Upper lobe of left lung (tissue), 4 donors: ENCODE data around the gene DGLUCY.

Source experiments
- EP300 ChIP-seq, 4 donors: sonication (generic); formaldehyde crosslinking; IDR thresholded peaks; one replicate each; pipeline ENCODE4 v1.5.1; 2017; ENCODE audit warnings: antibody characterized with exemption in 4 of 4, control low read depth in 2 of 4
- POLR2A ChIP-seq, 4 donors: fragments of 450-650 bp; IDR thresholded peaks; one replicate each; pipeline ENCODE4 v1.5.1; 2016 to 2017; ENCODE audit warnings: antibody characterized with exemption in 4 of 4, mild to moderate bottlenecking in 2 of 4
- POLR2AphosphoS5 ChIP-seq, 2 donors: sonication (generic); formaldehyde crosslinking; IDR thresholded peaks; one replicate each; pipeline ENCODE4 v1.5.1; 2017; ENCODE audit warnings: antibody characterized with exemption in 2 of 2
- TF ChIP-seq, protein P1 (sequence below), 6 experiments: fragments of 450-650 bp in 4 of 6; fragments of 200-600 bp in 2 of 6; sonication (generic) in 2 of 6; IDR thresholded peaks; one replicate each; pipeline ENCODE4 v1.5.1; 2016 to 2019; ENCODE audit warnings: antibody characterized with exemption in 6 of 6

DNA sequence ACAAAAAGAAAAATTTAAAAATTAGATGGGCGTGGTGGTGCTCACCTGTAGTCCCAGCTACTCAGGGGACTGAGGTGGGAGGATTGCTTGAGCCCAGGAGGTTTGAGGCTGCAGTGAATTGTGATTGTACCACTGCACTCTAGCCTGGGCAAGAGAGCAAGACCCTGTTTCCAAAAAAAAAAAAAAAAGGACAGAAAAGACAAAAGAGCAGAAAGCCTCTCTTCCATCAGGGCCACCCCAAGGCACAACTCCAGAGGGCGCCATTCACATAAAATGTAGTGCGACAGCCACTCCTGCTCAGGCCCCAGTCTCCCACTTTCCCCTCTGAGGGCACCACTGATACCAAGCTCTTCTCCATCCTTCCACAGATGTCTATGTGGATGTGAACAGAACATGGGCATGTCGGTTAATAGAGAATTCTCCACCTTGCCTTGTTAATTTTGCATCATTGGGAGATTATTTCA is 41.8 kb downstream of the DGLUCY start:
- TF ChIP-seq, protein P1, sequence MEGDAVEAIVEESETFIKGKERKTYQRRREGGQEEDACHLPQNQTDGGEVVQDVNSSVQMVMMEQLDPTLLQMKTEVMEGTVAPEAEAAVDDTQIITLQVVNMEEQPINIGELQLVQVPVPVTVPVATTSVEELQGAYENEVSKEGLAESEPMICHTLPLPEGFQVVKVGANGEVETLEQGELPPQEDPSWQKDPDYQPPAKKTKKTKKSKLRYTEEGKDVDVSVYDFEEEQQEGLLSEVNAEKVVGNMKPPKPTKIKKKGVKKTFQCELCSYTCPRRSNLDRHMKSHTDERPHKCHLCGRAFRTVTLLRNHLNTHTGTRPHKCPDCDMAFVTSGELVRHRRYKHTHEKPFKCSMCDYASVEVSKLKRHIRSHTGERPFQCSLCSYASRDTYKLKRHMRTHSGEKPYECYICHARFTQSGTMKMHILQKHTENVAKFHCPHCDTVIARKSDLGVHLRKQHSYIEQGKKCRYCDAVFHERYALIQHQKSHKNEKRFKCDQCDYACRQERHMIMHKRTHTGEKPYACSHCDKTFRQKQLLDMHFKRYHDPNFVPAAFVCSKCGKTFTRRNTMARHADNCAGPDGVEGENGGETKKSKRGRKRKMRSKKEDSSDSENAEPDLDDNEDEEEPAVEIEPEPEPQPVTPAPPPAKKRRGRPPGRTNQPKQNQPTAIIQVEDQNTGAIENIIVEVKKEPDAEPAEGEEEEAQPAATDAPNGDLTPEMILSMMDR (IDR thresholded peaks at IDR 0.05), result no peak
- no peak for TF ChIP-seq POLR2A (IDR thresholded peaks at IDR 0.05)
- TF ChIP-seq POLR2AphosphoS5 (IDR thresholded peaks at IDR 0.05), result no peak
- no peak for TF ChIP-seq EP300 (IDR thresholded peaks at IDR 0.05)
